GM12892 (cell line): ENCODE measurements around the gene TRIO.

Experiments used
- POLR2A ChIP-seq: IDR thresholded peaks from 2 replicates; pipeline ENCODE4 v1.6.1; 2011; ENCODE audit warnings: low read depth, low read length, control low read depth
- POLR2AphosphoS5 ChIP-seq: IDR thresholded peaks from 2 replicates; pipeline ENCODE4 v1.6.1; 2011; ENCODE audit warnings: low read depth, low read length, control low read depth
- TAF1 ChIP-seq: IDR thresholded peaks from 2 replicates; pipeline ENCODE4 v1.6.1; 2011; ENCODE audit warnings: low read depth, mild to moderate bottlenecking, control low read depth, low read length, borderline replicate concordance

- TF ChIP-seq POLR2A (no peak), POLR2AphosphoS5 (no peak), TAF1 (no peak)
Measured at GRCh38 chr5:14545862-14546261, 402.7 kb downstream of the TRIO start.
